ENCODE measurements around the gene ADD1.

ADD1 gene

DNA sequence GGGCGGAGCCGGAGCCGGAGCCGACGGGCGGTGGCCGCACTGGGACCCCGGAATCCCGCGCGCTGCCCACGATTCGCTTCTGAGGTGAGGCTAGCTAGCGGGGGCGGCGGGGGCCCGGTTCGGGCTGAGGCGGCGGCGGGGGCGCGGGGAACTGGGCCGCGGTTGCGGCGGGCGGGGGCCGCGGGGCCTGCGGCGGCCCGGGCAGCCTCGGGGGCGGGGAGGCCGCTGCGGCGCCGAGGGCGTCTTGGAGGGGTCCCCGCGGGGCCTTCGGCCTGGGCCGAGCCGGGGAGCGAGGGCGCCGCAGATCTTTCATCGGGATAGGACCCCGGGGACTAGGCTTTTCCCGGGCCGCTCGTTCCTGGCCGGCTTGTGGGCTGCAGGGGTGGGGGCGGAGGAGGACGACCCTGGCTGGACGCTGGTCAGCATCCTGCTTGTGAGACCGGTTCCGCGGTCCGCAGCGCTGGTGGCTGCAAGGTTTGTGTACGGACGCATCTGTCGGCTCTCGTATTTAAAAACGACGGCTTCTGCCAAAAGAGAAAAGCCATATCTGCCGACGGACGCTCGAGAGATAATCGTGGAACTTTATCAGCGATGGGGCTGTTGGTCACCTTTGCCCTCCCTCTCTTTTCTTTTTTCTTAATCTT, 419 bp downstream of the ADD1 start:
- TF ChIP-seq, protein P1, sequence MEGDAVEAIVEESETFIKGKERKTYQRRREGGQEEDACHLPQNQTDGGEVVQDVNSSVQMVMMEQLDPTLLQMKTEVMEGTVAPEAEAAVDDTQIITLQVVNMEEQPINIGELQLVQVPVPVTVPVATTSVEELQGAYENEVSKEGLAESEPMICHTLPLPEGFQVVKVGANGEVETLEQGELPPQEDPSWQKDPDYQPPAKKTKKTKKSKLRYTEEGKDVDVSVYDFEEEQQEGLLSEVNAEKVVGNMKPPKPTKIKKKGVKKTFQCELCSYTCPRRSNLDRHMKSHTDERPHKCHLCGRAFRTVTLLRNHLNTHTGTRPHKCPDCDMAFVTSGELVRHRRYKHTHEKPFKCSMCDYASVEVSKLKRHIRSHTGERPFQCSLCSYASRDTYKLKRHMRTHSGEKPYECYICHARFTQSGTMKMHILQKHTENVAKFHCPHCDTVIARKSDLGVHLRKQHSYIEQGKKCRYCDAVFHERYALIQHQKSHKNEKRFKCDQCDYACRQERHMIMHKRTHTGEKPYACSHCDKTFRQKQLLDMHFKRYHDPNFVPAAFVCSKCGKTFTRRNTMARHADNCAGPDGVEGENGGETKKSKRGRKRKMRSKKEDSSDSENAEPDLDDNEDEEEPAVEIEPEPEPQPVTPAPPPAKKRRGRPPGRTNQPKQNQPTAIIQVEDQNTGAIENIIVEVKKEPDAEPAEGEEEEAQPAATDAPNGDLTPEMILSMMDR (IDR thresholded peaks at IDR 0.05; ENCODE audit: low read depth, low read length): no peak

DNA sequence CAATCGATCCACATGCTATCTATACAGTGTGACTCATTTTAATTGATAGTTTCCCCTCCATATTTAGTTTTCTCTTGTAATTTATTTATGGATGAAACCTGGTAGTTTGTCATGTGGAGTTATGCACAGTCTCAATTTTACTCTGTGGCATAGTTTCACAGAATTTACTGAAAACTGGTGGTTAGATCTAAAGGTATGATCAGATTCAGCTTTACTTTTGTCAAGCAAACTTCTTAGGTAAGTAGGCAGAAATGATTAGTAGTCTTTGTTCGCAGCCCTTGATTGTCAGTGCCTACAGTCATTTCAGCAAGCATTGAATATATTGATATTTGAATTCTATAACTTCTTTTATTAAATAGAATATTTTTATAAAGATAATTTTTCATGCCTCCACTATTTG, 2.5 kb downstream of the ADD1 start:
- TF ChIP-seq, protein P1 (IDR thresholded peaks at IDR 0.05; ENCODE audit: low read depth, low read length): no peak
- DNase-seq (ENCODE audit: extremely low read depth, low read depth): no peak

More for the DNA sequence above, 419 bp downstream of the ADD1 start:
- DNase-seq (ENCODE audit: extremely low read depth, low read depth): no peak

DNA sequence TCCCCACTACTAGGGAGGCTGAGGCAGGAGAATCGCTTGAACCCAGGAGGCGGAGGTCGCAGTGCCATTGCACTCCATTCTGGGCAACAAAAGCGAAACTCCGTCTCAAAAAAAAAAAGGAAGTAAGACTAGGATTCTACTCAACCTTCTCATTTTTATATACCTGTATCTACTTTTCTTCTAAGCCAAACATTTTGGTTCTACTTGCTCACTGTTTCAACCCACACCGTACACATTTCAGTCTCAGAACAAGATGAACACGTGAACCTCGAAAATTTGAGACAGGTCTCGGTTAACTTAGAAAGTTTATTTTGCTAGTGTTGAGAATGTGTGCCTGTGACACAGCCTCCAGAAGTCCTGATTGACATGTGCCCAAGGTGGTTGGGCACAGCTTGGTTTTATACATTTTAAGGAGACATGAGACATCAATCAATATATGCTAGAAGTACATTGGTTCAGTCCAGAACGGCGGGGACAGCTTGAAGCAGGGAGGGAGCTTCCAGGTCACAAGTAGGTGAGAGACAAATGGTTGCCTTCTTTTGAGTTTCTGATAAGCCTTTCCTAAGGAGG, 3.7 kb downstream of the ADD1 start:
- DNase-seq (ENCODE audit: extremely low read depth, low read depth): no peak
- TF ChIP-seq, protein P1 (IDR thresholded peaks at IDR 0.05; ENCODE audit: low read depth, low read length): no peak

DNA sequence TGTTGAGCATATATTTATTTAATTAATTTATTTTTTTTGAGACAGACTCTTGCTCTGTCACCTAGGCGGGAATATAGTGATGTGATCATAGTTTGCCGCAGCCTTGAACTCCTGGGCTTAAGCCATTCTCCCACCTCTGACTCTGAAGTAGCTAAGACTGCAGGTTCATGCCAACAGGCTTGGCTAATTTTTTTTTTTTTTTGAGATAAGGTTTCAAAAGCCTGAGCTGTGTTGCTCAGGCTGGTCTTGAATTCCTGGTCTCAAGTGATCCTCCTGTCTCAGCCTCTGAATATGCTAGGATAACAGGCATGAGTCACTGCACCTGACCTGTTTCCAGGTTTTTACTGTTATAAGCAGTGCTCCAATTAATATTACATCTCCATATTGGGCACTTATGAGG, 4.8 kb downstream of the ADD1 start:
- TF ChIP-seq, protein P1 (IDR thresholded peaks at IDR 0.05; ENCODE audit: low read depth, low read length): no peak
- no peak for DNase-seq (ENCODE audit: extremely low read depth, low read depth)

DNA sequence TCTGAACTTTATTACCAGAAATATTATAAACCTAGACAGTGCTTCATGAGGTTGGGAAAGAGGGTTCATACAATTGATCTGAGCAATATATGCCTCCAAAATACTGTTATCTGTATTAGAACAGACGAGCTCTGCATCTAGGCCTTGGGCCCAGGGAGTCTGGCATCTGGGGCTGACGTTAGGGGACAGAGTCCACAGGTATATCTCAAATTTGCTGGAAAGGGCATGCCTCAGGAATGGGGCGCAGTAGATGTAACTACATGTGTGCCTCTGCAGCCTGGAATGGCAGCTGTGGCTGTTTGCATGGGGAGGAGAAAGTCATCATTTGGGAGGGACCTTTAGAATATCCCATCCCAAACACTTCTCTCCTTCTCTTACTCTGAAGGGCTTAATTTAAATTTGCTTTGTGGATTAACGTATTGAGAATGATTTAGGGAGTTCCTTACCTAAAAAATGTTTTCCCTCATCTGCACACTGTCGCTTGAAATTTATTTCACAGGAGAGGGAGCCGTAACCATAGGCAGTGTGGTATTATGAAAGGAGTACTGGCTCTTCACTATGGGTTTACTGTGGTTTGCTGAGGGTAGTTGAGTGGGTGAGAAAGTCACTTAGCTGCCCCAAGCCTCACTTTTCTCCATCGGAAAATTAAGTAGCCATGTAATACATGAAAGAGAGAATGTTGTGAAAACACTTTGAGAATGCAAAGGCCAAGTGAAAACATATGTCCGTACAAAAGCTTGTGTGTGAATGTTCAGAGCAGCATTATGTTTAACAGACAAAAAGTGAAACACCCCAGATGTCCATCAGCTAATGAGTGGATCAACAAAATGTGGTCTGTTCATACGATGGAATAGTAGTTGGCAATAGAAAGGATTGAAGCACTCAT, 5.9 kb downstream of the ADD1 start:
- TF ChIP-seq, protein P1 (IDR thresholded peaks at IDR 0.05; ENCODE audit: low read depth, low read length): no peak
- no peak for DNase-seq (ENCODE audit: extremely low read depth, low read depth)

DNA sequence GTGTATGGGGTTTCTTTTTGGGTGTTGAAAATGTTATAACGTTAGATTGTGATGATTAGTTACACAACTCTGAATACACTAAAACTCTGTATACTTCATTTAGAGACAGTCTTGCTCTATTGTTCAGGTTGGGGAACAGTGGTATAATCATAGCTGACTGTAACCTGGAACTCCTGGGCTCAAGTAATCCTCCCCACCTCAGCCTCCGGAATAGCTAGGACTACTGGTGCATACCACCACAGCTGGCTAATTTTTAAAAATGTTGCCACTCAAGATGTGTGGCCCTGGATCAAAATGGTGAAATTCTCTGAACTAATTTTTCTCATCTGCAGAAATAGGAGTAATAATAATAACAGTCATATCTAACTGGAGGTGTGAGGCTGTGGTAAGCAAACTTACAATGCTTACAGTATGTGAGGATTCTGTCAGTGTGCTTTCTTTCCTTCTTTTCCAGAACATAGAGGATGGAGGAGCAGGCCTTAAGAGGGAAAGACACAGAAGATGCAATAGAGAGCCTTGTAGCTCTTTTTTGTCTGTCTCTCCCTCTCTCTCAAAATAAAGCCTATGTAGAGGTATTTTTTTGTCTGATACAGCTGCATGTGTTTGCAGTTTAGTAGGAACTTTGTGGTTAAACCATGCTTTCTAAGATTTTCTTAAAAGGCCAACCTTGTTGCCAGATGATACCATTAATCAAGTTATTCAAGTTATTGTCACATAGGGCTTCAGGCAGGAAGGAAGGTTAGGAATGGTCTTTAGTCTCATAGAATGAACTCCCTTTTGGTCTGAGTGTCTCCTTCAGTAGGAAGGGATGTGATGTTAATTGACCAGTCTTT, 7.5 kb downstream of the ADD1 start:
- TF ChIP-seq, protein P1 (IDR thresholded peaks at IDR 0.05; ENCODE audit: low read depth, low read length): no peak
- no peak for DNase-seq (ENCODE audit: extremely low read depth, low read depth)

All from AG09319 (cell line).